HG03457 (cell line): ENCODE results near the gene PODXL.

Experiments
- ATAC-seq: cut with Tn5 transposase; IDR thresholded peaks from one replicate; pipeline ENCODE4 v1.9.1; 2021; ENCODE audit warnings: moderate number of reproducible peaks; ENCODE audit not compliant: unreplicated experiment

Gene PODXL

GRCh38 chr7:131556053-131556908 lies at the start of gene PODXL:
Gene PODXL (minus strand): TSS chr7:131556628. CDS start chr7:131556359, 269 bp downstream.
- peak; percentile 49 for ATAC-seq

- no peak for ATAC-seq
These were observed 49.0 kb upstream of the PODXL start for GRCh38 chr7:131605280-131605878.

- ATAC-seq: no peak
These were observed 48.4 kb upstream of the PODXL start for GRCh38 chr7:131604841-131605279.

GRCh38 chr7:131603932-131604331 lies 47.5 kb upstream of the PODXL start:
- ATAC-seq: no peak

- no peak for ATAC-seq
These were observed 46.6 kb upstream of the PODXL start for GRCh38 chr7:131602994-131603372.

GRCh38 chr7:131602304-131602993 lies 46.0 kb upstream of the PODXL start:
- no peak for ATAC-seq

- ATAC-seq: no peak
These were observed 43.9 kb upstream of the PODXL start for GRCh38 chr7:131600085-131600881.

GRCh38 chr7:131596785-131597184 lies 40.4 kb upstream of the PODXL start:
- no peak for ATAC-seq

- ATAC-seq: no peak
These were observed 39.3 kb upstream of the PODXL start for GRCh38 chr7:131595699-131596098.

- no peak for ATAC-seq
These were observed 35.4 kb upstream of the PODXL start for GRCh38 chr7:131591687-131592319.

- no peak for ATAC-seq
These were observed 31.0 kb upstream of the PODXL start for GRCh38 chr7:131587315-131587923.

GRCh38 chr7:131586759-131587158 lies 30.3 kb upstream of the PODXL start:
- no peak for ATAC-seq

GRCh38 chr7:131586259-131586658 lies 29.8 kb upstream of the PODXL start:
- ATAC-seq: no peak

- ATAC-seq: no peak
These were observed 27.0 kb upstream of the PODXL start for GRCh38 chr7:131583430-131583829.

- no peak for ATAC-seq
These were observed 25.0 kb upstream of the PODXL start for GRCh38 chr7:131581241-131582051.

- no peak for ATAC-seq
These were observed 22.2 kb upstream of the PODXL start for GRCh38 chr7:131578602-131579001.

GRCh38 chr7:131574741-131575140 lies 18.3 kb upstream of the PODXL start:
- ATAC-seq: no peak

GRCh38 chr7:131570401-131570800 lies 14.0 kb upstream of the PODXL start:
- no peak for ATAC-seq

GRCh38 chr7:131568970-131569369 lies 12.5 kb upstream of the PODXL start:
- ATAC-seq: no peak
